ENCODE data around the gene PLEKHB1.

Gene PLEKHB1

GRCh38 chr11:73641668-73642067, 4.7 kb upstream of the PLEKHB1 start:
- no peaks in the 10 kb centered on the region for H3K36me3 ChIP-seq (ENCODE audit: control insufficient read depth, insufficient read depth, low read length)
- TF ChIP-seq CTCF (IDR thresholded peaks at IDR 0.05; ENCODE audit: insufficient read depth, low read length, poor library complexity, severe bottlenecking): no peak
- no peaks in the 10 kb centered on the region; the same call in 1 of the 2 replicates for H3K27me3 ChIP-seq (replicated peaks; ENCODE audit: control insufficient read depth, insufficient read depth, low read length)
- H3K4me3 ChIP-seq (replicated peaks; ENCODE audit: low read depth, low read length): no peak overlapping the region
- no peak for DNase-seq (ENCODE audit: extremely low read depth, insufficient read length)

DNA sequence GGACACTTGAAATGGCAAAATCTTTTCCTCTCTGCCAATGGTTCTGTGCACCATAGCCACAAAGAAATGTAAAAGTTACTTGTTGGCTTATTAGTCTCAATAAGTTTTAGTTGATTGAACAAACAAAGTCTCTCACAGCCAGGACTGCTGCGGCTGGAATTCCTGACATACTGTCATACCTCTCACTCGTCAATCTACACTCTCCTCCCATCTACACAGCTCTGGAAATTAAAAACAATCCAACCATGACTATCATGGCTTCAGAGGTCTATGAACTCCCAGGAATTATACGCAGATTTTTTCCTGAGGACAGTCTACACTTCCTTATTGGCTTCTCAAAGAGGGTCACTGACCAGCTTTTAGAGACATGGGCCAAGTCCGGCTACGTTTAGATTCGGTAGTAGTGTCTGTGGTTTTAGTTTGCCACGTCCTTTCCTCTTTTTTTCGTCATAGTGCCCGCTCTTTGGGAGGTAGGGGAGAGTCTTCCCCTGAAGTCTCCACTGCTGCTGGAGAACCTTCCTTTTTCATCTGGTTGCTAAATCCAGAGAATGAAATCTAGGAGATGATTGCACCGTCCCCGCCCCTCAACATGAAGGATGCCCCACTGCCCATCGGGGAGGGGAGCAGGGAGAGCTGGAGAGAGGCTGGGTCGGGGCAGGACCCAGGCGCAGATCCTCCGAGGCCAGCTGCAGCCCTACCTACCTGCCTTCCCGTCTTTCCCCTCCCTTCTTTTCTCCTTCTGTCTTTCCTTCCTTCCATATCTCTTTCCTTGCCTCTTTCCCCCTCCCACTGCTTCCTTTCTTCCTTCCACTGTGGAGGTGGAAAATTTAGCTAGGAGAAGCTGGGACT, 1.0 kb upstream of the PLEKHB1 start:
- no peak overlapping the region for H3K4me3 ChIP-seq (replicated peaks; ENCODE audit: low read depth, low read length)

GRCh38 chr11:73647459-73648100, 1.2 kb downstream of the PLEKHB1 start:
- no peak for TF ChIP-seq CTCF (IDR thresholded peaks at IDR 0.05; ENCODE audit: insufficient read depth, low read length, poor library complexity, severe bottlenecking)
- no peaks in the 10 kb centered on the region; the same call in 1 of the 2 replicates for H3K27me3 ChIP-seq (replicated peaks; ENCODE audit: control insufficient read depth, insufficient read depth, low read length)
- H3K36me3 ChIP-seq (ENCODE audit: control insufficient read depth, insufficient read depth, low read length): no peaks in the 10 kb centered on the region
- DNase-seq (ENCODE audit: extremely low read depth, insufficient read length): peak; percentile 87
- H3K4me3 ChIP-seq (replicated peaks; ENCODE audit: low read depth, low read length): no peak overlapping the region; the same call in 1 of the 2 replicates

More for the DNA sequence above, 1.0 kb upstream of the PLEKHB1 start:
- TF ChIP-seq CTCF (IDR thresholded peaks at IDR 0.05; ENCODE audit: insufficient read depth, low read length, poor library complexity, severe bottlenecking): no peak
- no peak for DNase-seq (ENCODE audit: extremely low read depth, insufficient read length)
- Histone ChIP-seq H3K27me3 (replicated peaks; ENCODE audit: control insufficient read depth, insufficient read depth, low read length) (no peaks in the 10 kb centered on the region; the same call in 1 of the 2 replicates), H3K36me3 (ENCODE audit: control insufficient read depth, insufficient read depth, low read length) (no peaks in the 10 kb centered on the region)

- TF ChIP-seq CTCF (IDR thresholded peaks at IDR 0.05; ENCODE audit: insufficient read depth, low read length, poor library complexity, severe bottlenecking): no peak
- H3K4me3 ChIP-seq (replicated peaks; ENCODE audit: low read depth, low read length): no peak overlapping the region
Observed at GRCh38 chr11:73648121-73648520, 1.7 kb downstream of the PLEKHB1 start.

GRCh38 chr11:73648571-73649046, 2.2 kb downstream of the PLEKHB1 start:
- TF ChIP-seq CTCF (IDR thresholded peaks at IDR 0.05; ENCODE audit: insufficient read depth, low read length, poor library complexity, severe bottlenecking): no peak
- Histone ChIP-seq H3K27me3 (replicated peaks; ENCODE audit: control insufficient read depth, insufficient read depth, low read length) (no peaks in the 10 kb centered on the region; the same call in 1 of the 2 replicates), H3K4me3 (replicated peaks; ENCODE audit: low read depth, low read length) (no peak overlapping the region), H3K36me3 (ENCODE audit: control insufficient read depth, insufficient read depth, low read length) (no peaks in the 10 kb centered on the region)
- no peak for DNase-seq (ENCODE audit: extremely low read depth, insufficient read length)

More at GRCh38 chr11:73648121-73648520, 1.7 kb downstream of the PLEKHB1 start:
- no peaks in the 10 kb centered on the region for H3K36me3 ChIP-seq (ENCODE audit: control insufficient read depth, insufficient read depth, low read length)
- DNase-seq (ENCODE audit: extremely low read depth, insufficient read length): no peak
- no peaks in the 10 kb centered on the region; the same call in 1 of the 2 replicates for H3K27me3 ChIP-seq (replicated peaks; ENCODE audit: control insufficient read depth, insufficient read depth, low read length)

All from GM06990 (cell line).